Activated naive CD8-positive, alpha-beta T cell treated with anti-CD3 and anti-CD28 coated beads, Interleukin-2, amount 10 ng/mL, durations not matched to agents 7 days and 5 days (primary cell): ENCODE measurements around the gene PTPRN2. TPM values are rescaled to one million over a fixed set of nuclear protein-coding genes. Genes with fewer than 3 reads are reported as not detected.

ENCODE experiments used
- ATAC-seq: fragments of 150-1000 bp; cut with Tn5 transposase; one replicate; pipeline ENCODE4 v1.10.0; 2021; ENCODE audit warnings: low read depth, moderate library complexity
- POLR2A ChIA-PET: fragments of 350-600 bp; sonication (Branson Sonifier 250); formaldehyde crosslinking; loops from one replicate; lab custom pipeline; 2021; ENCODE audit warnings: antibody characterized with exemption; lab: Charles Lee
- DNase-seq: peaks from one replicate; pipeline ENCODE4 v3.0.0; 2021
- H3K27ac Mint-ChIP-seq: one replicate; pipeline ENCODE4 v1.8.0; 2022; ENCODE audit warnings: mild to moderate bottlenecking, mixed read lengths
- H3K27me3 Mint-ChIP-seq: one replicate; pipeline ENCODE4 v1.8.0; 2022; ENCODE audit warnings: mild to moderate bottlenecking, moderate library complexity, mixed read lengths
- H3K36me3 Mint-ChIP-seq: one replicate; pipeline ENCODE4 v1.8.0; 2021; ENCODE audit warnings: mild to moderate bottlenecking, mixed read lengths
- H3K4me1 Mint-ChIP-seq: one replicate; pipeline ENCODE4 v1.8.0; 2021; ENCODE audit warnings: mixed read lengths
- H3K4me3 Mint-ChIP-seq: one replicate; pipeline ENCODE4 v1.8.0; 2022; ENCODE audit warnings: mild to moderate bottlenecking, moderate library complexity, mixed read lengths
- H3K9me3 Mint-ChIP-seq: one replicate; pipeline ENCODE4 v1.8.0; 2021; ENCODE audit warnings: mixed read lengths
- total RNA-seq, 2 experiments: library from RNA; stranded (reverse); gene quantifications; one replicate each; pipeline ENCODE4 v1.2.3, GENCODE V29; 2021

The PTPRN2 gene
- total RNA-seq, 2 experiments from 2014 or later: 4.5 to 4.9 TPM

DNA sequence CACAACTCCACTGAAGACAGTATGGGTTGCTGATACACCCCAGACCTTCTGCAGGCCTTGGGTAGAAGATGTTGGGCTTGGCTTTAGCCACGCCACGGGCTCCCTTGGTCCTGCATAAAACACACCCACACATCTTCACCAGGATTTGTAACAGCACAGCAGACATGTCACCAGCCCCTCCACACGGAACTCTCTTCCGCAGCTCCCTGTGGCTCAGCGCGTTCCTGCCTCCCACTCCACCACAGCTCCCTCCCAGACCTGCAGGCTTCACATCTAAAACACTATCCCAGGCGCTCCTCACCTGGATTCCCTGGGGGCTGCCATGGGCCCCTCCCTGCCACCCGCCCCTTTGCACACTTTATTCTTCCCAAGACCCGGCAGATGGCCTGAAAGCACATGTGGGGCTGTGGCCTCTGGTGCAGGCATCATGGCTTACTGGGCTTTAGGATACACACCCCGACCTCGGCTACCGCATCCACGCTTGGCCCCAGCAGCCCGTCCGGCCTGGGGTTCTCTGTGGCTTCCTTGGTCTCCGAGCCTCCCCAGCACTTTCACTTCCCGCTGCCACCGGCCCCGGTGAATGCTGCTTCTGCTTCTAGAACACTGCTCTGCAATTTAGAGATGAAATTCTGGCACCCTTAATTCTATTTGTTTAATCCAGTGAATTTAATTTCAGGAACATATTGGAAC, 818.0 kb downstream of the PTPRN2 start:
- no peak for ATAC-seq

DNA sequence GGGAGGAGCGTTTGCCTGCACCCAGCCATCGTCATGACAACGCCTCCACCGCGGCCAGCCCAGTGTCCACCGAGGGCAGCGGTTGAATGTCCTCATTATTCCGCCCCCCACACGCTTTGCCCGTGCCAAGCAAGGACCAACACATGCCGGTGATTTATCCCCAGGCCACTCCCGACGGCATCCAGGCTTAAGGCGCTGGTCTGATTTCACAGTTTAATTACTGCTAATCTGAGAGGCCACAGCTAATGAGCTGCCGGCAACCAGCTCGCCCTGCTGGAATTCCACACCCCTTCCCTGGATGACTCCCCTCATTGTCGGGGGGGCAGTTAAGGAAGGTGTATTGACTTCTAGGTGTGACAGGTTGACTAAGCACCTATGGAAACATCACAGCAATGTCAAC, 818.5 kb downstream of the PTPRN2 start:
- no peaks in the 10 kb centered on the region for H3K4me1 Mint-ChIP-seq
- H3K4me3 Mint-ChIP-seq: no peak overlapping the region
- POLR2A ChIA-PET: no interaction called here
- peaks cover 23% of the 10 kb centered on the region for H3K9me3 Mint-ChIP-seq
- peaks cover 6% of the 10 kb centered on the region for H3K36me3 Mint-ChIP-seq
- ATAC-seq: no peak
- H3K27me3 Mint-ChIP-seq: no peaks in the 10 kb centered on the region
- no peak overlapping the region for H3K27ac Mint-ChIP-seq
- DNase-seq: no peak

More for the DNA sequence above, 818.0 kb downstream of the PTPRN2 start:
- no peaks in the 10 kb centered on the region for H3K27me3 Mint-ChIP-seq
- no peak overlapping the region for H3K4me3 Mint-ChIP-seq
- no peaks in the 10 kb centered on the region for H3K4me1 Mint-ChIP-seq
- no peak for DNase-seq
- H3K36me3 Mint-ChIP-seq: peaks cover 6% of the 10 kb centered on the region
- peaks cover 21% of the 10 kb centered on the region for H3K9me3 Mint-ChIP-seq
- H3K27ac Mint-ChIP-seq: no peak overlapping the region
- POLR2A ChIA-PET: no interaction called here

DNA sequence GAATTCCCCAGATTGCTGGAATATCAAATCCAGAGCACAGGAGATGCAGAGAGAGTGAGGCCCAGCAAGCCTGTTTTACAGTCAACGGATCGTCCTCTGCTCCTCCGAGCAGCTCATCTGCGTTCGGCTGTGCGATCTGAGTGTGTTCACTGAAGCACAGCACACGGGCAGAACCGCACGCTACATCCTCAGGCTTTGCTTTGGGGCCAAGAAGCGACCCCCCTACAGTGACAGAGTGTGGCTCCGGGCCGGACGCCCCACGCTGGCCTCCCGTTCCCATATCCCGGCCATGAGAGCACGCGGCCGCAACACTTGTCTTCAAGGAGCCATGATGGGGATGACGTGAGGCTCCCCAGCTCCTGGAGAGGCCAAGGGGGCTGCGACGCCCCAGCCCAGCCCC, 819.4 kb downstream of the PTPRN2 start:
- DNase-seq (no peak), ATAC-seq (no peak)
- peaks cover 6% of the 10 kb centered on the region for H3K36me3 Mint-ChIP-seq
- no peaks in the 10 kb centered on the region for H3K27me3 Mint-ChIP-seq
- H3K27ac Mint-ChIP-seq: no peak overlapping the region
- POLR2A ChIA-PET: no interaction called here
- peaks cover 26% of the 10 kb centered on the region for H3K9me3 Mint-ChIP-seq
- H3K4me1 Mint-ChIP-seq: no peaks in the 10 kb centered on the region
- no peak overlapping the region for H3K4me3 Mint-ChIP-seq

DNA sequence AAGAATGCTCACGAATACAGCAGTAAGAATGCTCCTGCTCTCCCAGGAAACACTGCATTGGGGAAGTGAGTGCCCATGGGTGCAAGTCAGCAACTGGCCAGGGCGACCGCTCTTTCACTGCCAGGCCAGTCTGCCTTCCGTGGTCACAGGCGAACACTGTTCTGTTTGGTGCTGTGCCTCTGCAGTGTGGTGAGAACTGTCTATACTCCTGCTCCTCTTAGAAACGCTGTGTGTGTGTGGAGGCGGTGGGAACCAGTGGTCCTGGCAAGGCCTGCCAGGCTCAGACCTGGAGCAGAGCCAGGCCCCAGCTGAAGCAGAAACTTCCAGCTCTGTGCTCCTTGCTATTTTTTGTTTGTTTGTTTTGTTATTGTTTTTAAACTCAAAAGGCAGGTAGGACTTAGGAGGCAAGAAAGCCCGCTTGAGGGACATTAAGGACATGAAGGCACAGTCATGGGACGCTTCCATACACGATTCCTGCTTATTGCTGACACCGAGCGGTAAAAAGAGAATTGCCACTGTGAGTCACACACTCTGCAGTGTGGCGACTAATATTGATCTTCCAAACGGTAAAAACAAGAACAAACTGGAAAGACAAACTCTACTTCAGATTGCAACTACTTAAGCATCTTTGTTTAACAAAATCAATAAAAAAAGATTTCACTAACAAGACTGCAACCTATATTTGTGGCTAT, 820.0 kb downstream of the PTPRN2 start:
- POLR2A ChIA-PET: no interaction called here

DNA sequence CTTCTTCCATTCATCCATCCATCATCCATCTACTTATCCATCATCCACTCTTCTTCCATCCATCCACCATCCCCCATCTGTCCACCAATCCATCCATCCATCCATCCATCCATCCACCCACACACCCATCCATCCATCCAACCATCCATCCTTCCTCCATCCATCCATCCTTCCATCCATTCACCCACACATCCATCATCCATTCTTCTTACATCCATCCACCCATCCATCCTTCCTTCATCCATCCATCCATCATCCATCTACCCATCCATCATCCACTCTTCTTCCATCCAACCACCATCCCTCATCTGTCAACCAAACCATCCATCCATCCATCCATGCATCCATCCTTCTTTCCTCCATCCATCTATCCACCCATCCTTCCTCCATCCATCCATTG, 821.5 kb downstream of the PTPRN2 start:
- no peaks in the 10 kb centered on the region for H3K4me1 Mint-ChIP-seq
- ATAC-seq: no peak
- POLR2A ChIA-PET: no interaction called here

More for the DNA sequence above, 820.0 kb downstream of the PTPRN2 start:
- H3K9me3 Mint-ChIP-seq: peaks cover 26% of the 10 kb centered on the region
- no peak overlapping the region for H3K27ac Mint-ChIP-seq
- no peaks in the 10 kb centered on the region for H3K4me1 Mint-ChIP-seq
- no peaks in the 10 kb centered on the region for H3K27me3 Mint-ChIP-seq
- DNase-seq (no peak), ATAC-seq (no peak)
- H3K4me3 Mint-ChIP-seq: no peak overlapping the region
- peaks cover 6% of the 10 kb centered on the region for H3K36me3 Mint-ChIP-seq

DNA sequence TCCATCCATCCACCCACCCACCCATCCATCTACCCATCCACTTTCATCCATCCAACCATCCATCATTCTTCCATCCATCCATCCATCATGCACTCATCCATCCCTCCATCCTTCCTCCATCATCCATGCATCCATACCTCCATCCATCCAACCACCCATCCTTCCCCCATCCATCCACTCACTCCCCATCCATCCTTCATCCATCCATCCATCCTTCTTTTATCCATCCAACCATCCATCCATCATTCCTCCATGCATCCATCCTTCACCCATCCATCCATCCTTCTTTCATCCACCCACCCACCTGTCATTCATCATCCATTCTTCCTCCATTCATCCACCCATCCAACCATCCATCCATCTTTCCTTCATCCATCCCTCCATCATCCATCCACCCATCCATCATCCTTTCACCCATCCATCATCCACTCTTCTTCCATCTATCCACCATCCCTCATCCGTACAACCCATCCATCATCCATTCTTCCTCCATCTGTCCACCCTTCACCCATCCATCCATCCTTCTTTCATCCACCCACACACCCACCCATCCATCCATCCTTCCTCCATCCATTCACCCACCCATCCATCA, 822.6 kb downstream of the PTPRN2 start:
- Mint-ChIP-seq H3K36me3 (peaks cover 2% of the 10 kb centered on the region), H3K4me1 (peaks cover 4% of the 10 kb centered on the region), H3K27ac (no peak overlapping the region), H3K4me3 (no peak overlapping the region), H3K27me3 (peaks cover 8% of the 10 kb centered on the region), H3K9me3 (peaks cover 19% of the 10 kb centered on the region)
- ATAC-seq: no peak
- no peak for DNase-seq
- POLR2A ChIA-PET: no interaction called here

More for the DNA sequence above, 821.5 kb downstream of the PTPRN2 start:
- Mint-ChIP-seq H3K9me3 (peaks cover 19% of the 10 kb centered on the region), H3K27me3 (peaks cover 1% of the 10 kb centered on the region), H3K4me3 (no peak overlapping the region), H3K27ac (no peak overlapping the region), H3K36me3 (peaks cover 2% of the 10 kb centered on the region)
- DNase-seq: no peak

DNA sequence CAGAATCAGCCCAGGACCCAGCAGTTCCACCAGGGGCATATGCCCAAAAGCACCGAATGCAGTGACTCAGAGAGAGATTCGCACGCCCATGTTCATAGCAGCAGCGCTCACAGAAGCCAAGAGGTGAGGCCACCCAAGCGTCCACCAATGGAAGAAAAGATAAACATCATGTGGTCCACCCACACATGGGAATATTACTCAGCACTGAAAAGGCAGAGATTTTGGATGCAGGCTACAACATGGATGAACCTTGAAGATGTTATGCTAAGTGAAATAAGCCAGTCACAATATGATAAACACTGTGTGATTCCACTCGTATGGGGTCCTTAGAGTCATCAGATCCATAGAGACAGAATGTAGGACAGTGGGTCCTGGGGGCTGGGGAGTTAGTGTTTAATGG, 823.4 kb downstream of the PTPRN2 start:
- peaks cover 8% of the 10 kb centered on the region for H3K27me3 Mint-ChIP-seq
- DNase-seq (no peak), ATAC-seq (no peak)
- POLR2A ChIA-PET: no interaction called here
- peaks cover 5% of the 10 kb centered on the region for H3K4me1 Mint-ChIP-seq
- no peak overlapping the region for H3K27ac Mint-ChIP-seq
- peaks cover 19% of the 10 kb centered on the region for H3K9me3 Mint-ChIP-seq
- no peak overlapping the region for H3K4me3 Mint-ChIP-seq
- peaks cover 2% of the 10 kb centered on the region for H3K36me3 Mint-ChIP-seq

DNA sequence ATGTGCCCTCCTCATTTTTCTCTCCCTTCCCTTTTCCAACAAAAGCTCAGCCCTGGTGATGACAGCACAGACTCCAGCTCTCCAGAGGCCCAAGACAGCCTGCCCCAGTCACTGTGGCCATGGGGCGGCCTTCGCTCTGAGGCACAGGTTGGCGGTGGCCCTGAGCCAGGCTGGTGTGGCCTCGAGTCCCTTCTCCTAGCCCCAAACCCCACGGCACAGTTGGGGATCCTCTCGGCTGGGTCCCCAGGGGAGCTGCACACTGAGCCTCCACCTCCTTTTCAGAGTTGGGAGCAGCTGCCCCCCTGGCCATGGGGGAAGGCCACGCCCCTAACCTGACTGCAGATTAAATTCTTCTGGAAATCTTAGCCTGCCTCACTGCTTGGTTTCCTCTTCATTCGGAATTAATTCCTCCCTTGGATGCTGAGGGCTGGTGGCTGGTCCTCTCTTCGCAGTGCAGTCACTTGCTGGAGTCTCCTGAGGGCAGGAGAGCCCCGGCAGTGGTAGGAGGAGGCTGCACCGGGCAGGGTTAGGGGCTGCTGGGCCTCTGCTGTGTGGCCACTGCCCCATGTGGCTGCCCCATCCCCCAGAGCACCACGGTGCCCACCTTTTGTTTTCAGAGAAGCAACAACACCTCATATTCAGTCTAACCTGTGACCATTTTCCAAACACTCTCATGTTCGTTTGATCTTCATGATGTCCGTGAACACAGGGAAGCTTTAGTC, 824.2 kb downstream of the PTPRN2 start:
- POLR2A ChIA-PET: no interaction called here
- ATAC-seq (no peak), DNase-seq (no peak)
- Mint-ChIP-seq H3K36me3 (peaks cover 2% of the 10 kb centered on the region), H3K27me3 (peaks cover 8% of the 10 kb centered on the region), H3K4me3 (no peak overlapping the region), H3K27ac (no peak overlapping the region), H3K9me3 (peaks cover 19% of the 10 kb centered on the region), H3K4me1 (peaks cover 5% of the 10 kb centered on the region)

DNA sequence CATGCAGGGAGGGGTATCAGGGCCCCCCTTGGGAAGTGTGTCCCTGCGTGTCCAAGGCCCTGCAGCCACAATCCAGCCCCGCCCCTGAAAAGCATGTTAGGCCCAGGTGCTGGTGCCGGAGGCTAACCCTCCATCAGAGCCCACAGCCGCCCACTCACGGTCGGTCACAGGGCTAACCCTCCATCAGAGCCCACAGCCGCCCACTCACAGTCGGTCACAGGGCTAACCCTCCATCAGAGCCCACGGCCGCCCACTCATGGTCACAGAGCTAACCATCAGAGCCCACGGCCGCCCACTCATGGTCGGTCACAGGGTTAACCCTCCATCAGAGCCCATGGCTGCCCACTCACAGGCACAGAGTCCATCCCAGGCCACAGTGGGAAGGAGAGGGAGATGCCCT, 824.8 kb downstream of the PTPRN2 start:
- Mint-ChIP-seq H3K27ac (no peak overlapping the region), H3K36me3 (peaks cover 2% of the 10 kb centered on the region), H3K4me3 (no peak overlapping the region), H3K9me3 (peaks cover 19% of the 10 kb centered on the region), H3K4me1 (peaks cover 5% of the 10 kb centered on the region), H3K27me3 (peaks cover 8% of the 10 kb centered on the region)
- DNase-seq (no peak), ATAC-seq (no peak)
- POLR2A ChIA-PET: no interaction called here

DNA sequence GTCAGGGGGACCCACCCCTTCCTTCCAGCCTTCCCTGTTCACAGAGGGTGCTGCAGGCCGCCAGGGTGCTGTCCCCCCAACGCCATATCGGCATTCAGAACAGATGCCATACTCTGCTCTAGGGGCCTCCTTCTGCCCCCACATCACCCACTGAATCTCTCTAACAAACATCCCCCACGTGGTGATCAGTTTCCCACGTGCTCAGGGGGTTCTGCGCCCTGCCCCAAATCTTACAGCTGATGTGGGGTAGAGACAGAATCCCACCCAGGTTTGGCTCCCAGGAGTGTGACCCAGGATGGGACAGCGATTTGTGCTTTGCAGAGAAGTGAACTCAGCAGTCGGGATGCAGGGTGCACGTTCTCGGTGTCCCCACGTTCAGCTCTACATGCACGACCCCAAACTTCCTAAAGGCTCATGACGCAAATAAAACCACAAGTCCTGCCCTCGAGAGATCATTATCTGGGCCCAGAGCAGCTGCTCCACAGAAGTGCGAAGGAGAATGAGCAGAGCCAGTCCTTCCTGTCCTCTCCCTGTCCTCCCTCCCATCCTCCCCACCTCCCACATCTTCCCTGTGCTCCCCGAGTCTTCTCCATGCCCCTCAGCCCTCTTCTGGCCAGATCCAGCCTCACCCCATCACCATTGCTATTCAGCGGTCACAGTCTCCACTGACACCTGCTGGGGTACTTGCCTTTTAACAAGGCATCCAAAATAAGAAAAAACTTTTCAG, 827.5 kb downstream of the PTPRN2 start:
- ATAC-seq (no peak), DNase-seq (no peak)
- H3K9me3 Mint-ChIP-seq: peaks cover 10% of the 10 kb centered on the region
- no peak overlapping the region for H3K27ac Mint-ChIP-seq
- H3K4me3 Mint-ChIP-seq: no peak overlapping the region
- POLR2A ChIA-PET: no interaction called here
- peaks cover 5% of the 10 kb centered on the region for H3K4me1 Mint-ChIP-seq
- H3K36me3 Mint-ChIP-seq: no peaks in the 10 kb centered on the region
- peaks cover 8% of the 10 kb centered on the region for H3K27me3 Mint-ChIP-seq

DNA sequence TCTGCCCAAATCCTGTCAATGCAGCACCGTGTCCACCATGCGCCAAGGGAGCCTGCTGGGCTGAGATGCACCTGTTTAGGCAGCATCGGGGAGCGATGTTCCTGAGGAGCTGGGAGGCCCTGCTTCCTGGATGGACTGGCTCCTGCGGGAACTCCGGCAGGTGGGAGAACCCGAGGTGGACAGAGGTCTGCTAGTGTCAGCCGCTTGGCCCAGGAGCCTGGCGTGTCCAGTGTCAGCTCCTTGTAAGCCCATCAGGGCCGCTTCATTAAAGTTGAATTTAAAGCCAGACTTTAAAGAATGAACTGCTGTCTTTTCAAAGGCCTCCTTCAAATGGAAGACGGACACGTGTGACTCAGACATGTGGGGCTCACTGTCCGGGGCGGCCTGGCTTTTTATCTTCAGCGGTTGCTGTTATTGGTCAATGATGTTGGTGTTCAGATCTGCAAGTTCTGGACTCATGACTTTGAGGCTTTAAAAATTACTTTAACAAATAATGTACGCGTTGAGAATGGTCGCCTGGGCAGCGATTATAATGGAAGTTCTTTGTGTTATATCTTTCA, 828.3 kb downstream of the PTPRN2 start:
- Mint-ChIP-seq H3K9me3 (peaks cover 5% of the 10 kb centered on the region), H3K27me3 (peaks cover 8% of the 10 kb centered on the region), H3K36me3 (no peaks in the 10 kb centered on the region), H3K4me3 (no peak overlapping the region), H3K4me1 (peaks cover 5% of the 10 kb centered on the region), H3K27ac (no peak overlapping the region)
- POLR2A ChIA-PET: no interaction called here
- DNase-seq (no peak), ATAC-seq (no peak)

DNA sequence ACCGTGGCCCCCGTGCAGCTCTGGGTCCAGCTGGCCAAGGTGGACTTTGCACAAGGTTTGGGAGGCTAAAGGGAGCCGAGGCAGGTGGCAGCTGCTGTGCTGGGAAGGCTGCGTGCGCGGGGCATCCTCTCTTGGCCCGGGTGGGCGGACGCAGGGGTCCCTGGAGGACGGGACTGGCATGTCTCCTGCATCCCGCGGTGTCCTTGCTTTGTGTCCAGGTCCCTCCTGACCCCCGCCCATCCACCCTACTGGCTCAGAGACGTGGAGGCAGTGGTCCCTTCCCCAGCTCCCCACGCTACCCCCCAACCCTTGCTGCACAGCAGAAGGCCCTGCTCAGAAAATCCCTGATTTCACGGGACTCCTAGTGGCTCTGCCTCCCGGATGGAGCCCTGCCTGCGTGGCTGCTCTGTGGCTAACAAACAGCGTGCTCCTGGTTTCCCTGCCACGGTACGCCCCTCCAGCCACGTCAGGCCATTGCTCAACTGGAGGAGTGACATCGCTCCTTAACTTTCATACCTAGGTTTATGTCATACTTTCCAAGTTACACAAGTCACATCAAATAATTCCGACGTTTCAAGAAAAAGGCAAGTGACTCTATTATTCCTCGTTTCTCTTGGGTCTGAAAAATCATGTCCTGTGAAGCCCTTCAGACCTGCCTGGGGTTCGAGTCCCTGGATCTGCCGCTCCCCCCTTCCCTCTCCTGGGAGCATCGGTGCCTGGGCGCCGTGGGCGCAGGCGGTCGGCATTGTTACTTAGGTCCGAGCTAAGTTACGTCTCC, 829.0 kb downstream of the PTPRN2 start:
- no peak overlapping the region for H3K4me3 Mint-ChIP-seq
- H3K27ac Mint-ChIP-seq: no peak overlapping the region
- H3K27me3 Mint-ChIP-seq: peaks cover 8% of the 10 kb centered on the region
- no peaks in the 10 kb centered on the region for H3K36me3 Mint-ChIP-seq
- no peaks in the 10 kb centered on the region for H3K9me3 Mint-ChIP-seq
- peaks cover 5% of the 10 kb centered on the region for H3K4me1 Mint-ChIP-seq
- ATAC-seq (no peak), DNase-seq (no peak)
- POLR2A ChIA-PET: no interaction called here
